ENCODE measurements around the gene TRPV4.

- no peak for TF ChIP-seq POLR2AphosphoS5 (IDR thresholded peaks at IDR 0.05; ENCODE audit: borderline replicate concordance, low read depth, low read length)
- TF ChIP-seq EZH2 (IDR thresholded peaks at IDR 0.05): no peak
- no peak for TF ChIP-seq FOXP2 (optimal IDR thresholded peaks at IDR 0.05; ENCODE audit: control extremely low read depth, extremely low read length, insufficient read depth)
Measured at GRCh38 chr12:109762673-109763191, 70.5 kb downstream of the TRPV4 start.

All from SK-N-MC (cell line).